MM.1S (cell line): ENCODE measurements around the gene NOXA1.

Experiments used
- DNase-seq: peaks from one replicate; pipeline ENCODE4 v3.0.0-alpha.2; 2015
- H2AFZ ChIP-seq: fragments of 300-600 bp; sonication (generic); 2 replicates; pipeline ENCODE4 v1.6.0; 2016; ENCODE audit warnings: antibody characterized with exemption, low read length
- H3F3A ChIP-seq: fragments of 300-600 bp; sonication (generic); 2 replicates; pipeline ENCODE4 v1.6.1; 2016; ENCODE audit warnings: mild to moderate bottlenecking, antibody characterized with exemption, low read length, moderate library complexity, mixed read lengths; ENCODE audit not compliant: insufficient read depth
- H3K27ac ChIP-seq: fragments of 300-600 bp; sonication (generic); 2 replicates; pipeline ENCODE4 v1.5.1; 2016; ENCODE audit warnings: mild to moderate bottlenecking, low read length
- H3K27me3 ChIP-seq: fragments of 300-600 bp; sonication (generic); replicated peaks from 2 replicates; pipeline ENCODE4 v1.6.0; 2016; ENCODE audit warnings: low read length; ENCODE audit not compliant: insufficient read depth
- H3K36me3 ChIP-seq: fragments of 300-600 bp; sonication (generic); replicated peaks from 2 replicates; pipeline ENCODE4 v1.6.1; 2016; ENCODE audit warnings: mild to moderate bottlenecking, low read length, mixed read lengths; ENCODE audit not compliant: insufficient read depth
- H3K4me1 ChIP-seq: fragments of 300-600 bp; sonication (generic); 2 replicates; pipeline ENCODE4 v1.6.1; 2016; ENCODE audit warnings: low read length, mixed read lengths
- H3K4me2 ChIP-seq: fragments of 300-600 bp; sonication (generic); 2 replicates; pipeline ENCODE4 v1.6.0; 2016; ENCODE audit warnings: low read depth, low read length
- H3K4me3 ChIP-seq: fragments of 300-600 bp; sonication (generic); 2 replicates; pipeline ENCODE4 v1.5.1; 2016; ENCODE audit warnings: low read length, mixed read lengths
- H3K79me2 ChIP-seq: fragments of 300-600 bp; sonication (generic); 2 replicates; pipeline ENCODE4 v1.6.1; 2016; ENCODE audit warnings: mixed run types, low read length, mixed read lengths
- H3K9ac ChIP-seq: fragments of 300-600 bp; sonication (generic); 2 replicates; pipeline ENCODE4 v1.6.1; 2016; ENCODE audit warnings: low read length, mixed read lengths
- H3K9me2 ChIP-seq: fragments of 300-600 bp; sonication (generic); replicated peaks from 2 replicates; pipeline ENCODE4 v1.6.1; 2016; ENCODE audit warnings: mild to moderate bottlenecking, low read length, mixed read lengths; ENCODE audit not compliant: insufficient read depth
- H3K9me3 ChIP-seq: fragments of 300-600 bp; sonication (generic); replicated peaks from 2 replicates; pipeline ENCODE4 v1.6.1; 2016; ENCODE audit warnings: mild to moderate bottlenecking, low read length, mixed read lengths; ENCODE audit not compliant: insufficient read depth
- H4K20me1 ChIP-seq: fragments of 300-600 bp; sonication (generic); 2 replicates; pipeline ENCODE4 v1.6.1; 2016; ENCODE audit warnings: mild to moderate bottlenecking, low read length, moderate library complexity, mixed read lengths; ENCODE audit not compliant: insufficient read depth
- EZH2 ChIP-seq: fragments of 300-600 bp; sonication (generic); optimal IDR thresholded peaks from 2 replicates; pipeline ENCODE3; 2017; ENCODE audit warnings: low read depth, mild to moderate bottlenecking, antibody characterized with exemption, low read length, mixed read lengths
- EZH2phosphoT487 ChIP-seq: fragments of 300-600 bp; sonication (generic); IDR thresholded peaks from 2 replicates; pipeline ENCODE4 v1.6.1; 2018; ENCODE audit warnings: antibody characterized with exemption, low read length
- TF ChIP-seq, protein P1 (sequence below): fragments of 300-600 bp; sonication (generic); IDR thresholded peaks from 2 replicates; pipeline ENCODE4 v1.5.1; 2016; ENCODE audit warnings: antibody characterized with exemption, low read length, mixed read lengths

NOXA1 gene

DNA sequence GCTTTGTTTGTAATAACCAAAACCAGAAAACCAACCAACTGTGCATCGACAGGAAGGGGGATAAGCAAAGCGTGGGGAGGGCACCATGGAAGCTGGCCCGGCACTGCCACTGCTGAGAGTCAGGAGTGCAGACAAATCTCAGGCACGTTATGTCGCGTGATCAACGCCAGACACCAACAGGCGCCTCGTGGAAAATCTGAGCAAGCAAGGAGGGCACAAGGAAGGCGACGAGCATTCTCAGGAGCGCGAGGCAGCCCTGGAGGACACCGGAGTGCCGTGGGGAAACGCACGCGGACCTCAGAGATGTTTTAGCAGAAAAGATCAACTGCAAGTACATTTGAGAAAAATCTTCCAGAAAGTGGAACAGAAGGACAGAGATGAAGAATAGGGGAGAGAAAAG, 51.1 kb downstream of the NOXA1 start:
- Histone ChIP-seq H2AFZ (no peak overlapping the region), H3K27ac (no peak overlapping the region), H3K27me3 (peaks cover 23% of the 10 kb centered on the region), H3K9me3 (no peaks in the 10 kb centered on the region), H3K4me3 (no peak overlapping the region), H3K4me1 (peaks cover 6% of the 10 kb centered on the region), H3K9me2 (no peaks in the 10 kb centered on the region), H3F3A (0 out of 2 replicates have a peak, but pooled peaks cover 4% of the 10 kb centered on the region), H3K9ac (no peak overlapping the region), H4K20me1 (no peaks in the 10 kb centered on the region), H3K79me2 (no peaks in the 10 kb centered on the region), H3K36me3 (no peaks in the 10 kb centered on the region), H3K4me2 (no peak overlapping the region)
- TF ChIP-seq, protein P1, sequence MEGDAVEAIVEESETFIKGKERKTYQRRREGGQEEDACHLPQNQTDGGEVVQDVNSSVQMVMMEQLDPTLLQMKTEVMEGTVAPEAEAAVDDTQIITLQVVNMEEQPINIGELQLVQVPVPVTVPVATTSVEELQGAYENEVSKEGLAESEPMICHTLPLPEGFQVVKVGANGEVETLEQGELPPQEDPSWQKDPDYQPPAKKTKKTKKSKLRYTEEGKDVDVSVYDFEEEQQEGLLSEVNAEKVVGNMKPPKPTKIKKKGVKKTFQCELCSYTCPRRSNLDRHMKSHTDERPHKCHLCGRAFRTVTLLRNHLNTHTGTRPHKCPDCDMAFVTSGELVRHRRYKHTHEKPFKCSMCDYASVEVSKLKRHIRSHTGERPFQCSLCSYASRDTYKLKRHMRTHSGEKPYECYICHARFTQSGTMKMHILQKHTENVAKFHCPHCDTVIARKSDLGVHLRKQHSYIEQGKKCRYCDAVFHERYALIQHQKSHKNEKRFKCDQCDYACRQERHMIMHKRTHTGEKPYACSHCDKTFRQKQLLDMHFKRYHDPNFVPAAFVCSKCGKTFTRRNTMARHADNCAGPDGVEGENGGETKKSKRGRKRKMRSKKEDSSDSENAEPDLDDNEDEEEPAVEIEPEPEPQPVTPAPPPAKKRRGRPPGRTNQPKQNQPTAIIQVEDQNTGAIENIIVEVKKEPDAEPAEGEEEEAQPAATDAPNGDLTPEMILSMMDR = no peak
- TF ChIP-seq EZH2 = no peak
- TF ChIP-seq EZH2phosphoT487 = no peak
- no peak for DNase-seq

DNA sequence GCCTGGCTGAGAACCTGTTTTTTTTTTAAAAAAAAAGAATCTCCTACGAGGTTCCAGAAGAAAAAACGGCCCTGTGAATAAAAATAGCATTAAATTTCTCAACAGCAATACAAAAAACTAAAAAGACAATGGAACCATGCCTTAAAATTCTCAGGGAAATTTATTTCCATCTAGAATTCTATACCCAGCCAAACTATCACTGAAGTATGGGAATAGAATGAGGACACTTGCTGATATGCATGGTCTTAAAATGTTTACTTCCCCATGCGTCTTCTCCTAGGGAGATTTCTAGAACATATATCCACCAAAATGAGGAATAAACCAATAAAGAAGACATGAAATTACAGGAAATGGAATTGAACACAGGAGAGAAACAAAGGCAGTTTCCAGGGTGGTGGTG, 52.5 kb downstream of the NOXA1 start:
- H3K79me2 ChIP-seq = no peaks in the 10 kb centered on the region
- H3K4me1 ChIP-seq = peaks cover 4% of the 10 kb centered on the region
- H3K27ac ChIP-seq = no peak overlapping the region
- no peaks in the 10 kb centered on the region for H4K20me1 ChIP-seq
- H2AFZ ChIP-seq = no peak overlapping the region
- TF ChIP-seq, protein P1 = no peak
- no peak for TF ChIP-seq EZH2phosphoT487
- TF ChIP-seq EZH2 = no peak
- no peak overlapping the region for H3K4me3 ChIP-seq
- H3K9me2 ChIP-seq = no peaks in the 10 kb centered on the region
- H3K9me3 ChIP-seq = no peaks in the 10 kb centered on the region
- DNase-seq = no peak
- H3K9ac ChIP-seq = no peak overlapping the region
- H3F3A ChIP-seq = 0 out of 2 replicates have a peak, but pooled peaks cover under 1% of the 10 kb centered on the region
- H3K4me2 ChIP-seq = no peak overlapping the region
- H3K36me3 ChIP-seq = no peaks in the 10 kb centered on the region
- peaks cover 23% of the 10 kb centered on the region for H3K27me3 ChIP-seq

DNA sequence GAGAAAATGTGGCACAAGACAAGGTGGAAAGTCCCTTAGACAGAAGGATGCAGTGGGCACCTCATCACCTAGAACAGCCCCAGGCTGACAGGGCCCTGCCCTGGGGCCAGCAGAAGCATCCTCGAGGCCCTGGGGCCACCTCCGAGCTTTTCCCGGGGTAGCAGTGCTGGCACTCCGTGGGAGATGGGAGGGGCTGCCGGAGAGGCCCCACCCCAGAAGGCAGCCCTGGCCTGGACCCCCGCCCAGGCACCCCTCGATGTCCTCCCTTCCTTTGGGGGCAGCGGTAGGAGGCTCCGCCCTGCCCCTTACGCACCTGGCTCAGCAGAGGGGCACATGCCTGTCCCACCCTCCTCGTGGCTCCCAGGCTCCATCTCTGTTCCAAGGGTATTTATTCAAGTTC, 53.7 kb downstream of the NOXA1 start:
- peaks cover 5% of the 10 kb centered on the region; the same call in 1 of the 2 replicates for H3K4me1 ChIP-seq
- no peak overlapping the region for H2AFZ ChIP-seq
- H3K27me3 ChIP-seq = peaks cover 20% of the 10 kb centered on the region
- no peak for TF ChIP-seq EZH2
- TF ChIP-seq, protein P1 = no peak
- no peak overlapping the region for H3K4me2 ChIP-seq
- no peaks in the 10 kb centered on the region for H3K9me3 ChIP-seq
- no peaks in the 10 kb centered on the region for H3K9me2 ChIP-seq
- H3K9ac ChIP-seq = no peak overlapping the region
- no peak overlapping the region for H3K4me3 ChIP-seq
- no peaks in the 10 kb centered on the region for H3K36me3 ChIP-seq
- peaks cover 2% of the 10 kb centered on the region; the same call in 1 of the 2 replicates for H3F3A ChIP-seq
- H3K27ac ChIP-seq = no peak overlapping the region
- no peaks in the 10 kb centered on the region for H4K20me1 ChIP-seq
- H3K79me2 ChIP-seq = no peaks in the 10 kb centered on the region
- DNase-seq = no peak
